ENCODE results near the gene XPC.

Gene XPC

DNA sequence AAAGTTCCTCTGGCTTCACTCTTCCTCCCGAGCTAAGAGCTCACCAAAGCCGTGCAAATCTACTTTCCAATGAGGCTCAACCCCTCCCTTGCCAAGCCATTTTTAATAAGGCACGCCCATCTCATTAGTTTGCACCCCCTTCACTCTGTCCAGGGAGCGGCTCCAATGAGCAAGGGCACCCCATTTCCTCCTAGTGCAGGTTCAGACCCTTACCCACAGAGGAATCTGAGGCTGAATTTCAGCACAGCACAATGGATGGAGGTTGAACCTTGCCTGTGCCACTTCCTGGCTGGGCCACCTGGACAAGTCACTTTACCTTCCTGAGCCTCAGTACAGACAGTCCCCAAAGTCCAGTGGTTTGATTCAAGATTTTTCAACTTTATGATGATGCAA is 25.4 kb downstream of the XPC start:
- TF ChIP-seq FOXP2 (optimal IDR thresholded peaks at IDR 0.05; ENCODE audit: borderline replicate concordance, extremely low read depth, extremely low read length, insufficient read depth), result no peak

DNA sequence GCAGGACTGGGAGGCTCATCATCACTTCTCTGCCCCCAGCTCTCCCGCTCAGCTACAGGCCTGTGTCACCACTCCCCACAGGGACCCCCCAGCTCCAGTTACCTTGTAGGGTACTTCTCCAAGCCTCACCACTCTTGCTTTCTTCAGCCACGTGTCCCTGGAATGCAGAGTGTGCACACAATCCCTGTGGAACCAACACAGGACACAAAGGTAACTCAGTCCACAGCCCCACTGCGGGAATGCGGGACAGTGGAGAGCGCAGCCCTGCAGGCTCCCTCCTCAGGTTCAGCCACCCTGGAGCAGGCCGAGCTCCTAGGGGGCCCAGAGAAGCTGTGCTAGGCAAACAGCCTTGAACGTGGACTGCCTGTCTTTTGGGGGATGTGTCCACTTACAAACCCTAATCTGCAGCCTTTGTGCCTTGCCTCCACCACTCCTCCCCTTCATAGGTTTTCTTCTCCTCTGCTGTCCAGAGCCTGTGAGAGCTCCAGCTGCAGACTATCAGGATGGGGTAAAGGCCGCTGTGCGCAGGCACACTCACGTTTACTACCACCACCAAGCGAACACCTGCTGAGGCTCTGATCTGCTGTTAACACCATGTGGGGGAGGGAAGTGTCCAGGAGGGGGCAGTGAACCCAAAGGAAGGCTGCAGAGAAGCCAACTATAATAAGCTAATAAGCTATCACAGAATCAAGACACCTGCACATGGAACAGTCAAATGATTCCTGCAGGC is 26.0 kb downstream of the XPC start:
- TF ChIP-seq SIN3A (IDR thresholded peaks at IDR 0.05; ENCODE audit: borderline replicate concordance, insufficient read depth, low read length) (no peak), FOXP2 (optimal IDR thresholded peaks at IDR 0.05; ENCODE audit: borderline replicate concordance, extremely low read depth, extremely low read length, insufficient read depth) (no peak), TAF1 (IDR thresholded peaks at IDR 0.05; ENCODE audit: borderline replicate concordance, insufficient read depth, low read length) (no peak), POLR2AphosphoS5 (IDR thresholded peaks at IDR 0.05; ENCODE audit: low read depth, low read length) (no peak)
- TF ChIP-seq, protein P1, sequence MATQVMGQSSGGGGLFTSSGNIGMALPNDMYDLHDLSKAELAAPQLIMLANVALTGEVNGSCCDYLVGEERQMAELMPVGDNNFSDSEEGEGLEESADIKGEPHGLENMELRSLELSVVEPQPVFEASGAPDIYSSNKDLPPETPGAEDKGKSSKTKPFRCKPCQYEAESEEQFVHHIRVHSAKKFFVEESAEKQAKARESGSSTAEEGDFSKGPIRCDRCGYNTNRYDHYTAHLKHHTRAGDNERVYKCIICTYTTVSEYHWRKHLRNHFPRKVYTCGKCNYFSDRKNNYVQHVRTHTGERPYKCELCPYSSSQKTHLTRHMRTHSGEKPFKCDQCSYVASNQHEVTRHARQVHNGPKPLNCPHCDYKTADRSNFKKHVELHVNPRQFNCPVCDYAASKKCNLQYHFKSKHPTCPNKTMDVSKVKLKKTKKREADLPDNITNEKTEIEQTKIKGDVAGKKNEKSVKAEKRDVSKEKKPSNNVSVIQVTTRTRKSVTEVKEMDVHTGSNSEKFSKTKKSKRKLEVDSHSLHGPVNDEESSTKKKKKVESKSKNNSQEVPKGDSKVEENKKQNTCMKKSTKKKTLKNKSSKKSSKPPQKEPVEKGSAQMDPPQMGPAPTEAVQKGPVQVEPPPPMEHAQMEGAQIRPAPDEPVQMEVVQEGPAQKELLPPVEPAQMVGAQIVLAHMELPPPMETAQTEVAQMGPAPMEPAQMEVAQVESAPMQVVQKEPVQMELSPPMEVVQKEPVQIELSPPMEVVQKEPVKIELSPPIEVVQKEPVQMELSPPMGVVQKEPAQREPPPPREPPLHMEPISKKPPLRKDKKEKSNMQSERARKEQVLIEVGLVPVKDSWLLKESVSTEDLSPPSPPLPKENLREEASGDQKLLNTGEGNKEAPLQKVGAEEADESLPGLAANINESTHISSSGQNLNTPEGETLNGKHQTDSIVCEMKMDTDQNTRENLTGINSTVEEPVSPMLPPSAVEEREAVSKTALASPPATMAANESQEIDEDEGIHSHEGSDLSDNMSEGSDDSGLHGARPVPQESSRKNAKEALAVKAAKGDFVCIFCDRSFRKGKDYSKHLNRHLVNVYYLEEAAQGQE (IDR thresholded peaks at IDR 0.05; ENCODE audit: insufficient read depth in 1 of 2, low read depth in 2 of 2, low read length in 2 of 2), result no peak

DNA sequence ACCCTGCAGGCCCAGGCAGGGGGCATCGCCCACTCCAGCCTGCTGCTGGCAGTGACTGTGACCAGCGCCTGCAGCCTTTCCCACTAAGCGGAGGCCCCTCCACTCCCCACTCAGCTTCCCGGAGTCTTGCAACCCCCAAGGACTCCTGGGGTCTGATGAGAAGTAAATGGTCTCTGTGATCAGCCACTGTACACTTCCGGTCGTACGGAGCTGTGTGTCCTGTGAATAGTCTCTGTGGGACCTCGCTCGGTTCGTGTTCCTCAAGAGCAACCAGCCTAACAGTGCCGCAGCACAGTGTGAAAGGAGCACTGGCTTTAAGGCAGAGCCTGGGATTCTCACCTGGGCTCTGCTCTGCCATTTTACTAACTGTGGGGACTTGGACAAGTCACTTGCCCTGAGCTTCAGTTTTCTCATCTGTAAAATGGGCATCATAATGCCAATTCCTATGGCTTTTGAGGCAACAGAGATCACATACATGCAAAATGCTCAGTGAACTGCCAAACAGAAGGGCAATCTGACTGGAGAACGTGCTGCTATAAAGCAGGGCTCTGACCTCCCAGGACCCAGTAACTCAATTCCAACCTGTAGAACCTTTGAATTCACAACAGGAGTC is 26.8 kb downstream of the XPC start:
- no peak for TF ChIP-seq POLR2AphosphoS5 (IDR thresholded peaks at IDR 0.05; ENCODE audit: low read depth, low read length)
- no peak for TF ChIP-seq TAF1 (IDR thresholded peaks at IDR 0.05; ENCODE audit: borderline replicate concordance, insufficient read depth, low read length)
- TF ChIP-seq, protein P1 (IDR thresholded peaks at IDR 0.05; ENCODE audit: insufficient read depth in 1 of 2, low read depth in 2 of 2, low read length in 2 of 2), result no peak
- no peak for TF ChIP-seq FOXP2 (optimal IDR thresholded peaks at IDR 0.05; ENCODE audit: borderline replicate concordance, extremely low read depth, extremely low read length, insufficient read depth)
- TF ChIP-seq SIN3A (IDR thresholded peaks at IDR 0.05; ENCODE audit: borderline replicate concordance, insufficient read depth, low read length), result no peak

DNA sequence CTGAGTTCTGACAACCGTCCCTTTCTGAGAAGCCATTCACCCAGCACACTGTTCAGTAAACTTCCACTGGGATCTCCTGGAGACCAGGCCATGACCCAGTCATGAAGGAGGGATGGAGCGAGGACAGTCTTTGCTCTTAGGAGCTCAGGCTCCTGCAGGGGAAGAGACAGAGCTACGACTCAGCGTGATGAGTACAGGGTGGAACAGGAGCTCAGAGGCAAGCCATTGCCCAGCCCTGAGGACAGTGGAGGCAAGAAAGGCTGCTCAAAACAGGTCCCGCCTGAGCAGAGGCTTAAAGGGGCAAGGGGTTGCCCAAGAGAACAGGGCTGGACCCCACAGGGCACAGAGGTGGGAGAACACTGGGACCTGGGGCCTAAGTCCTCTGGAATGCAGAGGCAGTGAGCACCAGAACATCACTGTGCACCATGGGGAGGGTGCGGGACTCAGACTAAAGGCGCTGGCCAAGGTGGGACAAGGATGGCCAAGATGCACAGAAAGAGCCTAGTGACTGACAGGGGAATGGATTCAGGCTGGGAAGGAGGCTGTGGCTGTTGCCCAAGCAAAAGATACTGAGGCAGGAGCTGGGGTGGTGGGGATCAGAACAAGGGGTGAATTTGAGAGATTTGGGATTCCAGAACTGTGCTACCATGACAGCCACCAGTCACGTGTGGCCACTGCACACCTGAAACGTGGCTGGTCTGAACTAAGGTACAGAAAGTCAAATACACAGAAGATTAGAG is 27.7 kb downstream of the XPC start:
- TF ChIP-seq TAF1 (IDR thresholded peaks at IDR 0.05; ENCODE audit: borderline replicate concordance, insufficient read depth, low read length) (no peak), POLR2AphosphoS5 (IDR thresholded peaks at IDR 0.05; ENCODE audit: low read depth, low read length) (no peak), SIN3A (IDR thresholded peaks at IDR 0.05; ENCODE audit: borderline replicate concordance, insufficient read depth, low read length) (no peak), FOXP2 (optimal IDR thresholded peaks at IDR 0.05; ENCODE audit: borderline replicate concordance, extremely low read depth, extremely low read length, insufficient read depth) (no peak)
- TF ChIP-seq, protein P1 (IDR thresholded peaks at IDR 0.05; ENCODE audit: insufficient read depth in 1 of 2, low read depth in 2 of 2, low read length in 2 of 2), result no peak

DNA sequence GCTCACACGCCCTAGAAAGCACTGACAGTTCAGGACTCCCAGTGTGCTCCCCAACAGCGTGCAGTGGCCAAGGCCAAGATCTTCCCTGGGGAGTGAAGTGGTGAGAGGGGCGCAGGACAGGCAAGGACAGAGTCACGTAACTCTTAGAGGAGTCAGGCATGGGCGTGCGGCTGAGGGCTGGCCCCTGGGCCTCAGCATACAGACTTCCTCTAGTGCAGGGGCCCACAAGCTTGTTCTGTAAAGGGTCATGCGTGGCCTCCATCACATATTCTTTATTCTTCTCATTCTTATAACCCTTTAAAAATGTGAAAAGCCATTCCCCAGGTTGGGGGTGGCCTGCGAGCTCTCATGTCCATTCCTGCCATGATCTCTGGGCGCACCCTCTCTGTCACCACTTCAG is 28.3 kb downstream of the XPC start:
- TF ChIP-seq POLR2AphosphoS5 (IDR thresholded peaks at IDR 0.05; ENCODE audit: low read depth, low read length), result no peak
- no peak for TF ChIP-seq FOXP2 (optimal IDR thresholded peaks at IDR 0.05; ENCODE audit: borderline replicate concordance, extremely low read depth, extremely low read length, insufficient read depth)
- no peak for TF ChIP-seq SIN3A (IDR thresholded peaks at IDR 0.05; ENCODE audit: borderline replicate concordance, insufficient read depth, low read length)
- no peak for TF ChIP-seq TAF1 (IDR thresholded peaks at IDR 0.05; ENCODE audit: borderline replicate concordance, insufficient read depth, low read length)
- TF ChIP-seq, protein P1 (IDR thresholded peaks at IDR 0.05; ENCODE audit: insufficient read depth in 1 of 2, low read depth in 2 of 2, low read length in 2 of 2), result no peak
